DMS53 treated with DMSO at 0.1 percent for 48 hours (cell line): ENCODE measurements around the gene SYNGR2.
A peak's percentile ranks its signal among the peaks of the same experiment; 100 is the strongest.

ENCODE experiments used
- DNase-seq: peaks from one replicate; lab custom pipeline; 2025; ENCODE audit not compliant: unreplicated experiment; lab: John Stamatoyannopoulos, UW

Gene SYNGR2, protein sequence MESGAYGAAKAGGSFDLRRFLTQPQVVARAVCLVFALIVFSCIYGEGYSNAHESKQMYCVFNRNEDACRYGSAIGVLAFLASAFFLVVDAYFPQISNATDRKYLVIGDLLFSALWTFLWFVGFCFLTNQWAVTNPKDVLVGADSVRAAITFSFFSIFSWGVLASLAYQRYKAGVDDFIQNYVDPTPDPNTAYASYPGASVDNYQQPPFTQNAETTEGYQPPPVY

DNA sequence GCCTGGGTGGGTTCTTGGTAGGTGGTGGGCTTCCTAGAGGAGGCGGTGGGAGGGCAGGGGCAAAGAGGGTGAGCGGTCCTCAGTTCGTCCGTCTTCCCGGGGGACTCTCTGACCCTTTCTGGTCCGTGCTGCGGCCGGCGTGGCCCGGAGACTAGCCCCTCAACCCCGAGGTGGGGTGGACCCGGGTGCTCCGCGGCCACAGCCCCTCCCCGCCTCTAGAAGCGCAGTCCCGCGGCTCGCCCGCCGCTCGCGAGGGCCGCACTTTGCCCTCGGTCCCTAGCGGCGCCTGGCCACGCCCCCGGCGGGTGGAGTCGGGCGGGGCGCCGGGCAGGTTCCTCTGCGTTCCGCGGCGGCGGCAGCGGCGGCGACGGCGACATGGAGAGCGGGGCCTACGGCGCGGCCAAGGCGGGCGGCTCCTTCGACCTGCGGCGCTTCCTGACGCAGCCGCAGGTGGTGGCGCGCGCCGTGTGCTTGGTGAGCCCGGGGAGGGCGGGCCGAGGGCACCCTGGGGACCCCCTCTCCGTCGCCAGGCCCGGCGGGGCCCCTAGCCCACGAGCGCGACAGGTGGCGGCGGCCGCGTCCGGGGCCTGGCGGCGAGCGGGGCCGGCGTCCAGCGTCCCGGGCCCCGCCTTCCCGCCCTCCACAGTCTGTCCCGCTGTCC lies at the start of gene SYNGR2:
Gene SYNGR2 (plus strand): TSS at position 340 of the 661 bp plus-strand sequence. CDS start 36 bp downstream, at position 376.
- peak; percentile 66 for DNase-seq

DNA sequence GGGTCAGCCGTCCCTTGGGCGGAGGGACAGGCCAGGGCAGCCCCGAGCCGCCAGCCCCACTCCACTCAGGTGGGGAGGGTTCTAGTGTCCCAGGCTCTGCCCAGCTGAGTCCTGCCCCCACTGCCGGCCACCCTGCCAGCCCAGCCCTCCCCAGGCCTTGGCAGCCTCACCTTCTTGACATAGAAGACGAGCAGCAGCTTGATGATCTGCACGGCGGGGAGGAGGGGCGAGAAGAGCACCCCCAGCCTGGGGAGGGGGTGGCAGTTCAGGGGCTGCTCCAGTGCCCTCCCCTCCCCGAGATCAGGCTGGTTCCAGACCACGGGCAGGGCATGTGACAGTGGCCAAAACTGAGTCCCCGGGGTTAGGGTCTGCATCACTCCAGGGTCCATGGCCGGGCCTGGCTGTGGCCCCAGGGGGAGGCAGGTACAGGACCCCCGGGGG lies 49.6 kb upstream of the SYNGR2 start:
- no peak for DNase-seq

DNA sequence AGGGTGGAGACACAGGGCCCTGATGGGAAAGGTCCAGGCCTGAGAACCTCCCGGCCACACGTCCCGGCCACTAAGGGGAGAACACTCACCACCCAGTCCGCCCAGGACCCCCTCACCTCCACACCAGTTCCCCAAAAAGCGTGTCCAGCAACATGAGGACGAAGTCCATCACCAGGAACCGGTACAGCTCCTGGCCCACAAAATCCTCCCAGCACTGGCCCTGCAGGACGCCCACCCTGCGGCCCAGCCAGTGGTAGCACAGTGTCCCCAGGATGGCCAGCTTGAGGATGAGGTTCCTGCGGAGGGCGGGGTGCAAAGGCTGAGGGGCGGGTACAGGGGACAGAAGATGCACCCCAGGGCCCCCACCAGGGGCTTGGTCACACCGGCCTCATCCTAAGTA lies 47.8 kb upstream of the SYNGR2 start:
- DNase-seq, result no peak

DNA sequence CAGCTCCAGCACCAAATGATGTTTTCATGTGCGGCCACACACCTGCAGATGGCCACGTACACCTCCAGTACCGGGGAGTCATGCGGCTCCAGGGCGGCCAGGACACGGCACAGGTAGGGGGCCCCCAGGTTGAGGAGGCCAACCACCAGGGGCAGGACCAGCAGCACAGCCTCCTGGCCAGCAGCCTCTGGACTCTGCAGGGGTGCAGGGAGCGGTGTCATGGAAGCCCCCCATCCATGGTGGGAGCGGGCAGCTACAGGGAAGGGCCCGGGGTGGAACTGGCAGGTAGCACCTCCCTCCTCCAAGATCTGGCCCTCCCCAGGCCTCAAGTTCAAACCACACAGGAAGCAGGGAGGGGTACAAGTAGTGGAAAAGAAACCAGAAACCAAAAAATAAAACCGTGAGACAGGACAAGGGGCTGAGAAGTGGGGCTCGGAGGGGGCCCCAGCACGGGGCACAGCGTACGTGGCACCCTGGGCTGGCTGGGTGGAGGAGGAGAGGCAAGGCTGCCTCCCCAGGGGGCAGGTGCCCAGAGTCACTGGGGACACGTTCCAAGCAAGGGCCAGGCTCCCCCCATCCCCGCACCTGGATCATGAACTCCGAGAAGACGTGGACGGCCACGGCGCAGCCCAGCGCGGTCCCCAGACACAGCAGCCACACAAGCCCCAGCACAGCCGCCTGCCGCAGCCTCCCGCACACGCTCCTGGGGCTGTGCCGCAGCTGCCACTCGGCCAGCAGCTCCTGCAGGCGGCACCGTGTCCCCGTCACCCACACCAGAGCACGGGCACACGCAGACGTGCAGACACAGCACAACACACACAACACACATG lies 47.2 kb upstream of the SYNGR2 start:
- no peak for DNase-seq

DNA sequence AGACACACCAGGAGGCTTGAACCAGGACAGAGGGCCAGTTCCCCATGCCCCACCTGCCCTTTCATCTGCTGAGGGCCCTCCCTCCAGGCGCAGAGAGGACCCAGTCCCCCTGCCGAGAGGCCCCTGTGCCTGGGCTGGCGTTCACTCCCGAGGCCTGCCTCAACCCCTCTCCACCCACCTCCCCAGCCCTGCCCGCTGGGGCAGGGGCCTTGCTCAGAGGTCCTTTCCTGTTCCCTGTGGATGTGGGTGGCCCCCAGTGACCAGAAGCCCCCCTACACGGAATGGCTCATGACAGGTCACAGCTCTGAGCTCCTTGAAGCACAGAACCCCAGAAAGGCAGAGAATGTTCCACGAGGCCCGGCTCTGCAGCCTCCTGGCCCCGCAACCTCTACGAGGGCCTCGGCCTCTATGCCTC lies 46.6 kb upstream of the SYNGR2 start:
- DNase-seq, result no peak

DNA sequence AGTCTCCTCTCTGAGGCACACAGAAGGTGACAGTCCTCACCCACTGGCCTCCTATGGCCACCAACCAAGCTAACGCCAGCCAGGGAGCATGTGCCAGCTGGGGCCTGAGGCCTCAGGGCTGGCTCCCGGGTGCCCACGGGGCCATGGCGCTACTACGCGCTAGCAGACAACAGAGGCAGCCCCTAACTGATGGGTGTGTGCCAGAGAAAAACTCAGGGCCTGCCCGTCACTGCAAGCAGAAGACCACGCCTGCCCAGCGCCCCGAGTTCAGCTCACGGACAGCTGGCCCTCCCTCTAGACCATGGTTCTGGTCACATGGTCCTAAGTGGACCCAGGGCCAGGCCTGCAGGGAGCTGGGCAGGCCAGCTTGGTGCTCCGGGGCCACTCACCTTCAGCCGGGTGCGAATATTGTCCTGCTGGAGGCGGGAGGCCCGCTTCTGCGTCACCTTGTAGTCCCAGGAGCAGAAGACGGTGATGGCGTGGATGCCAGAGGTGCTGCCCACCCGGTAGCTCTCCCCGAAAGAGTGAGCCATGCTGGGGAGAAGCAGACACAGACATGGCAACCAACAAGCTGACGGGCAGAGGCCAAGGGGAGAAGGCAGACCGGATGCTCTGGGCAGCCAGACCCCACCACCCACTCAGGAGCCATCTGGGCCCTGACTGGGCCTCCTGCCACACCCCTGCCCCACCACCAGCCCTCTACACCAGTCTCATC lies 46.0 kb upstream of the SYNGR2 start:
- no peak for DNase-seq

DNA sequence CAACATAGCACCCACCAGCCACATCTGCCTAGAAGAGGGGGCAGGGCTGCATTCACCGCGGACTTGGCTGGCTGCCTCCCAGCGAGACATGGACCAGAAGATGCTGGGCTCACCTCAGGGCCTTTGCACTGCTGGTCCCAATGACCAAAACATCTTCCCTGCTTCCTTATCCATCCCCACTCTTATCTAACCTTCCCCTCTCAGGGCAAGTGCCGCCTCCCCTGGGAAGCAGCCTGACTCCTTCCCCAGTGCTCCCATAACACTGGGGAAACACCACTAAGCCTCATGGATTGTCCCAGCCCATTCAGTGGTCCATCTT lies 45.5 kb upstream of the SYNGR2 start:
- no peak for DNase-seq

DNA sequence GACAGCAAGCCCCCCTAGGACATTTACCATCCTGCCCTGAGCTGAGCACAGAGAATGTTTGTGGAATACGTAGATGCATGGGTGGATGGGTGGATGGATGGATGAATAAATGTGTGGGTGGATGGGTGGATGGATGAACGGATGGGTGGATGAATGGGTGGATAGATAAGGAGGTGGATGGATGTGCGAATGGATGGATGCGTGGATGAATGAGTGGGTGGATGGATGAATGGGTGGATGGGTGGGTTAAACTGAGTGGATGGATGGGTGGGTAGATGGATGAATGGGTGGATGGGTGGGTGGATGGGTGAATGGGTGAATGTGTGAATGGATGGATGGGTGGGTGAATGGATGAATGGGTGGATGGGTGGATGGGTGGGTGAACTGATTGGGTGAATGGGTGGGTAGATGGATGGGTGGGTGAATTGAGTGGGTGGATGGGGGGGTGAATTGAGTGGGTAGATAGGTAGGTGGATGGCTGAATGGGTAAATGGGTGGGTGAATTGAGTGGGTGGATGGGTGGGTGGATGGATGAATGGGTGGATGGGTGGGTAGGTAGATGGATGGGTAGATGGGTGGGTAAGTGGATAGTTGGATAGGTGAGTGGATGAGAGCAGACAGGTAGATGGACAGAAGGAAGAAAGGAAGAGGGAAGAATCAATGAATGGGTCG lies 45.0 kb upstream of the SYNGR2 start:
- DNase-seq, result no peak

DNA sequence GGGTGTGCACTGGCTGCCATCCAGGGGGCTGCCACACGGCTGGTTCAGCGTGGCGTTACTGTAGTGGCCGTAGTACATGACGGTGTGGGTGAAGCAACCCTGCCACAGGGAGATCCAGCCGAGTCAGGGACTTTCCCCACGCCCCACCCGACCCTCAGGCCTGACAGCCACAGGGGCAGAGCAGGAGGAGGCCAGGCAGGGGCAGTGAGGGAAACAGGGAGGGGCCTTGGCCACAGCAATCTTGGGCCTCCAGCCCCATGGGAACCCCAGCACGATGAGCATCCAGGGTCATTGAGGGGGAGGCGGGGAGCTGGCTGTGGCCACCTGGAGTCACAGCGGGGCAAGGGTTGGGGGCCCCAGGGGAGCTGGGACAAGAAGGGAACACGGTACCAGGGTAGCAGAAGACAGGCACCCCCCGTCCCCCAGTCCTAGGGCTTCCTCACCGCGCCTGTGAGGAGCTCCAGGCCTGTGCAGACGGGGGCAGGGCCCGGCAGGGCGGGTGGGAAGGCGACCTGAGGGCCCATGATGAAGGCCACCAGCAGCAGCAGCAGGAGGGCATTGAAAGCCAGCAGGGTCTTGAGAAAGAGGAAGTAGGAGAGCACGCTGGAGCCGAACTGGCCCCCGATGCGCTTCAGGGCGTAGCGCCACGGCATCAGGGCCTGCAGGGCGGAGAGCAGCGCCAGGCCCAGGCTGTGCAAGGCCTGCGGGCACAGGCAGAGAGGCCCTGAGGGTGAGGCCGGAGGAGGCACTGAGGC lies 44.1 kb upstream of the SYNGR2 start:
- no peak for DNase-seq

DNA sequence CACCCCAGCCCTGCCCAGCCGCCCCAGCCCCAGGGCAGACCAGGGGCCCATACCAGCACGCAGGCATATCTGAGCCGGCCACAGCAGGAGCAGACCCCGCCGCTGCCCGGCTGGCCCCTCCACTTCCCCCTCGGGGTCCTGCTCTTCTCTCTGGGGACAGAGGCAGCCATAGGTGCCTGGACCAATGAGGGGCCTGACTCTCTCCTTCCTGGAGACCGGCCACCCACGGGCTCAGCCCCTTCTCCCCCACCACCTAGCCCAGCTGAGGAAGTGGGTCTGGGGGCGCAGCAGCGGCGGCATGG lies 43.6 kb upstream of the SYNGR2 start:
- no peak for DNase-seq

DNA sequence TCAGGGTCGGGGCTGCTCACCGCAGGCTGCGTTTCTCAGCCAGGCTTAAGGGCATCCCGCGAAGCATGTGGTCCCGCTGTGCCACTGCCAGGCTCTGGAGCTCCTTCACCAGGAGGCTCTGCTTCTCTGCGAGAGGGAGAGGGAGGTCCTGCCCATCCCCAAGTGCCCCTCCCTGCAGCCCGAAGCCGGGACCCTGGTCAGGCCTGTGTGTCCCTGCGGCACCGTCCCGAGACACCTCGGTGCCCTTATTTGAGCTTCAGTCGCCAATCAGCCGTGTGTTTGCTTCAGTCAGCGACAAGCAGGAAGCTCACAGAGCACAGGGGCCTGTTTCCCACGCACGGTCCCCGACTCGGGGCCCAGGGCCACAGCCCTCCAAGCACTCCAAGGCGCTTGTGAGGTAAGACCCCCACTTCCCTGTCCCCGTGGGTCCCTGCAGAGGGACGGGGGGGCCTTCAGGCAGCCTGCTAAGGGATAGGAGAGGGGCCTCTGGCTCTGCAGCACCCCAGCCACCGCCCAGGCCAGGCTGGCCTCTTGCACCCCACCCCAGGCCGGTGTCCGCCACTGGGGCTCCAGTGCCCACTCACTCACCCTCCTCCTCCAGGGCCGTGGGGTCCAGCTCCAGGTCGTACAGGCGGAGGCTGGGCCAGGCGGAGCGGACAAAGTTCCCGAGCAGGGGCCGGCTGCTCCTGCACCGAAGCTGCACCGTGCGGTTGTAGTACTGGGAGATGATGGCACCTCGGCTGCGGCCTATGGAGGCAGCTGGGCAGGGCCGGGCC lies 43.1 kb upstream of the SYNGR2 start:
- no peak for DNase-seq

DNA sequence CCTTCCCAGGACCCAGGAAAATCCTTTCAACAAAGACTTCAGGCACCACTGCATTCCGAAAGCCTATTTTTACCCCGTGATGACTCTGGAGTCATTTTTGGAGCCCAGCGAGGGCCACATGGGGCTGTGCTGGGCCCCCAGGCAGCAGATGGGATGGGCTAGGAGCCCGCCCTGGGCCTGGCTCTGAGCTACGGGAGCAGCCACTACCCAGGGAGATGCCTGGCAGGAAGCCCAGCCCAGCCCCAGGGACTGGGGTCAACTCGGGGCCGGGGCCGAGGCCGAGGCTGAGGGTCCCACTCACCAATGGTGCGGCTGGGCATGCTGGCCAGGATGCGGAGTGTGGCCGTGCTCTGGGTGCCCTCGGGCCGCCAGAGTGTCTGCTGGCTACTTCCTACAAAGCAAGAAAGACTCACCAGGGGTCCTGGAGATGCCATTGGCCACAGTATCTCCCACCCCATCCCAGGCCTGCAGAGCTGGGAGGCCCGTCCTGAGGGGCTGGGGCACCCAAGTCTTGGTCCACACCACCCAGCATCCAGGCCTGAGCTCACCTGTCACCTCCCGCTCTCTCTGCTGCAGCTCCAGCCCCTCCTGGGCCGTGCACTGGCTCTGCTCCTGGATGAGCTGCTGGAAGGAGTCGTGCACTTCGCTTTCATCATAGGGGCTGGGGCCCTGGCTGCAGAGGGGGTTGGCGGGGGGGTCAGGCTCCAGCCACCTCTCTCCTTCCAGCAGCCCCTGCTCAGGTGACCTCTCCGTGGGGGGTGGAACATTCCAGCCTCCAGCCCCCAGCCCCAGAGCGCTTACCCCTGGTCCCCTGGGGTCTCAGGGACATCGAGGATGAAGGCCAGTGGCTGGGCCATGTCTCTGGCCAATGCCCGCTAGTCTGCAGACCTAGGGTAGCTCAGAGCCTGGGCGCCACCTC lies 42.1 kb upstream of the SYNGR2 start:
- DNase-seq, result no peak

DNA sequence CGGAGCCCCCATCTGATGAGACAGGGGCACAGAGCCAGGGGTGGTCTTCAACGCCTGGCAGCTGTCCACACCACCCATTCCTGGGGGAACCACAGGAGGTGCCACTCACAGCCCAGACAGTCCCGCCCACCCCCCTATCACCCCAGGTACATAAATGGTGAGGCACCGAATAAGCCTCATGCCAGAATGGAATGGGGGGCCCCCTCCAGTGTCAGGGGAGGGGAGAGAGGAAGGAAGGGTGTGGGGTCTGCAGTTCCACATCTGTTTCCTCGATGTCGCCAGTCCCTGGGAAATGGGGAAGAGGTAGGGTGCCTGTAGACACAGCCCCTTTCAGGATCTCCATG lies 41.5 kb upstream of the SYNGR2 start:
- DNase-seq, result no peak

DNA sequence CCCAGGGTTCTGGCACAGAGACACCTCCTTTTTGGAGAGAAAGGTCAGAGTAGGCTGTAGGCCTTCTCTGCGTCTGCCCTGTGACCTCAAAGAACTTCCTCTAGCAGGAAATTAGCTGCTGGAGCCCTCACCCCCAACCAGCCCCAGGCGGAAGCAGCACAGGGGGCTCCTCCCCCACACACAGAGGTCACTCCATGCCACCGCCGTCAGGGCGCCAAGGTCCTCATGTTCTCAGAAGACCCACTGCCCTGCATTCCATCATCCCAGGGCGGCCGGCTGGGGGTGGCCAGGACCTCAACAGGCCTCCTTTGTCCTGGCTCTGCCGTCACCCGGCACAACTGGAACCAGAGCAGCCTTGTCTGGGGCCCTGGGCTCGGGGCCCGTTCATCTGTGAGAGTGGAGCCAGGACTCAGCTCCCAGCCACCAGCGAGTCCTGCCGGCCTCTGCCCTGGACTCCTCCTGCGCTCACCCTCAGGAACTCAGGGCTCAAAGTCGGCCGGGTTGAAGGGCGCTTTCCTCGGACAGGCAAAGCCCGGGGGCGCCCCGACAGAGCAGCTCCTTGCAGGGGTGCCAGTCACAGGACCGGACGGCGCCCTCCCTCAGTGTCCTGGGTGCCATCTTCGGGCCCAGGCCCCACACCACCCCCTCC lies 41.0 kb upstream of the SYNGR2 start:
- DNase-seq, result no peak

DNA sequence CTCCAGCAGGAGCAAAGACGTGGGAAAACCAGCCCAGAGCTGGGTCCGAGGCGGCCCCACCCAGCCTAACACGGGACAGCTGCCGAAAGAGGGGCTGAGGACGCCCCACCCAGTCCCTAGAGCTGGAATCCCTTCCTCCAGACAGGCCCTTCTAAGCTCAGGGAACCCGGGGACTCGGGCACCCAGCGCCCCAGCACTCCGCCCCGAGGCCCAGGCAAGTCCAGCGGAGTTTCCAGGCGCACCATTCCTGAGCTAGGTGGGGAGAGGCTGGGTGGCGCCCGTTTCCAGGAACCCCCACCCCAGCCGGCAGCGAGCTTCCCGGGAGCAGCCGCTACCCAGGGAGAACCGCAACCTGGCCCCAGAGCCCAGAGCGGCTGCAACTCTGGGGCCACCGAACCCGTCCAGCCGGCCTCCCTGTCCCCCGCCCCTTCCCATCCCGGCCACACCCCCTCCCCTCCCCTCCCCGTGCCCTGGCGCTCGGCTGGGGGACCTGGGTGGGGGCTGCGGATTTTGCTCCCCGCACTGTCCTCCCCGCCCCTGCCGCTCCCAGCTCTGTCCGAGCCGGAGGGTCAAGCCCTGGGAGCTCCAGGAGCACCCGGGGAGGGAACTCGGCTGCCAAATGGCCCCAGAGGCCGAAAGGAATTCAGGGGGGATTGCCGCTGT lies 40.4 kb upstream of the SYNGR2 start:
- DNase-seq, result no peak

DNA sequence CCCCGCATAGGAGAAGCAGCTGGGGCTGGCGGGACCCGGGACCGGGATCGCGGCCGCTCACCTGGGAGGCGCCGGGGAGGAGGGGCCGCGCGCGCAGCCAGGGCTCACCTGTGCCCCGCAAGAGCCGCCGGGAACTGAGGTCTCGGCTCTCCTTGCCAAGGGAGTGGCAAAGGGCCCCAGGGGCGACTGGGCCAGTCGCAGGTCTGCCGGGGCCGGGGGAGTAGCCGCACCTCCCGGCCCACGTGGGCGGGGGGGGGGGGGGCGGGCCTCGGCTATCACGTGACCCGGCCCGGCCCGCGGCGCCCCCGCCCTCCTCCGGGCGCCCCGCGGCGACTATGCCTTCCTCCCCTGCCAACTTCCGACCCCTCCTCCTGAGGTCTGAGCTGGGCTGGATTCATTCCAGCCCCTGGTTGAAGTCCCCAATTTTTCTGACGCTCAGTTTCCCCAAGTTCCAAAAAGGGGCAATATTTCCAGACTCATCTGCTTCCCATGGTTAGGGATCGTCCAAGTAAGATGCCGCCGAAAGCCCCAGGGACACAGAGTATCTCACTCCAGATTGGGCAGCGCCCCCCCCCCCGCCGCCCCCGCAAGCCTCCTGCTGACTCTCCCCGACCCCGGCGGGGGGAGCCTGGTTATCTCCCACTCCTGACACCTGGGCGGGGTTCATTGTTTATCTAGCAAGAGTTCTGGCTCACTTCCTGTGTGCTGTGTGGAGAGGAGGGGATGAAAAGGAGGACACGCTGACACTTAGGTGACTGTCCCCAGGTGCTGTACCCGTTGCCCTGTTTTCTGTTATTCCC lies 39.6 kb upstream of the SYNGR2 start, which contains the start of gene TMC6:
Gene TMC6 (minus strand): TSS at position 205 of the 800 bp plus-strand sequence. CDS start 1,923 bp downstream, outside the sequence.
- peak; percentile 65 for DNase-seq
